GM21576 (cell line): Measurements from ENCODE around the gene KLF11.
"Not testable (repeated sequence)": the region's sequence is repeated elsewhere in the genome, so short reads cannot be mapped to it uniquely, and the experiment has no call there.

Experiments
- ATAC-seq: cut with Tn5 transposase; IDR thresholded peaks from one replicate; pipeline ENCODE4 v1.9.1; 2021; ENCODE audit warnings: mild to moderate bottlenecking, moderate library complexity; ENCODE audit not compliant: unreplicated experiment

Gene KLF11

GRCh38 chr2:10080536-10081304 is 37.4 kb downstream of the KLF11 start:
- no peak for ATAC-seq

GRCh38 chr2:10083046-10083445 is 39.7 kb downstream of the KLF11 start:
- ATAC-seq, result no peak

GRCh38 chr2:10083692-10084211 is 40.4 kb downstream of the KLF11 start:
- no peak for ATAC-seq

- no peak for ATAC-seq
Measured at GRCh38 chr2:10084223-10084865, 41.0 kb downstream of the KLF11 start.

GRCh38 chr2:10085043-10085667 is 41.8 kb downstream of the KLF11 start:
- no peak for ATAC-seq

GRCh38 chr2:10085668-10086059 is 42.3 kb downstream of the KLF11 start:
- no peak for ATAC-seq

GRCh38 chr2:10086950-10087349 is 43.6 kb downstream of the KLF11 start:
- no peak for ATAC-seq

- no peak for ATAC-seq
Measured at GRCh38 chr2:10087360-10087759, 44.0 kb downstream of the KLF11 start.

GRCh38 chr2:10089565-10090190 is 46.3 kb downstream of the KLF11 start:
- ATAC-seq, result no peak

GRCh38 chr2:10091182-10091888 is 48.0 kb downstream of the KLF11 start:
- no peak for ATAC-seq

- ATAC-seq, result not testable (repeated sequence)
Measured at GRCh38 chr2:10091889-10092244, 48.5 kb downstream of the KLF11 start.

GRCh38 chr2:10094271-10094814 is 51.0 kb downstream of the KLF11 start:
- ATAC-seq, result no peak

GRCh38 chr2:10095175-10095574 is 51.8 kb downstream of the KLF11 start:
- no peak for ATAC-seq

GRCh38 chr2:10096641-10097040 is 53.3 kb downstream of the KLF11 start:
- ATAC-seq, result no peak

GRCh38 chr2:10097352-10098148 is 54.2 kb downstream of the KLF11 start:
- ATAC-seq, result no peak

GRCh38 chr2:10101491-10101890 is 58.1 kb downstream of the KLF11 start:
- ATAC-seq, result no peak

- ATAC-seq, result no peak
Measured at GRCh38 chr2:10103179-10103578, 59.8 kb downstream of the KLF11 start.
